ENCODE results near the gene KLK1.
"Not testable (repeated sequence)": the region's sequence is repeated elsewhere in the genome, so short reads cannot be mapped to it uniquely, and the experiment has no call there.

Gene KLK1

DNA sequence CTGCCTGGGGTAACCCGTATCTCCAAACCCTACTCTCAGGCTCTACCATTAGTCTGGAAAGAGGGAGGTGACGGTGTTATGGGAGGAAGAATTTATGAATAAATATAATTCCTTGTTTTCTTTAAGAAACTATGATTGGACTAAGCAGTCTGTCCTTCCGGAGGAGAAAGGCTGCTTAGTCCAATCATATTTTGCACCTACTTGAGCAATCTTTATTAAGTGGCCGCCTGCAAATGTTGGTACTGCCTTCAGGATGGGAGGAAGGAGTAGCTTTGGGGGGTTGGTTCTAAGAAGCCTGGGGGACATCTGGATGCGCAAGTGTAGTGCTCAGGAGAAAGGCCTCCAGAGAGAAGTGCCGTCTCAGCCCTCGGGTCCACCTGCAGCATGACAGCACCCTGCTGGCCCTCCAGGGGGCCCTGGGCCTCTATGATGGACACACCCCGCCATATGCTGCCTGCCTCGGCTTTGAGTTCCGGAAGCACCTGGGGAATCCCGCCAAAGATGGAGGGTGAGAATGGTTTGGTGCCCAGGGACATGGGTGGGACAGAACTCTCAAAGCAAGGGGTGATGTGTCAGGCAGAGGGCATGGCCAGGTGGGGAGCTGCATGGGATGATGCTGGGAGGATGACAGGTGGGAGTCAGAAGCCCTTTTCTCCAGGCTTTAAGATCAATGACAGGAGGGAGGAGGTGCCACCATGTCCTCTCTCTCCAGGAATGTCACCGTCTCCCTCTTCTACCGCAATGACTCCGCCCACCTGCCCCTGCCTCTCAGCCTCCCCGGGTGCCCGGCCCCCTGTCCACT is 29.3 kb downstream of the KLK1 start:
- no peak for DNase-seq (ENCODE audit: low read depth in 2 of 2)

DNA sequence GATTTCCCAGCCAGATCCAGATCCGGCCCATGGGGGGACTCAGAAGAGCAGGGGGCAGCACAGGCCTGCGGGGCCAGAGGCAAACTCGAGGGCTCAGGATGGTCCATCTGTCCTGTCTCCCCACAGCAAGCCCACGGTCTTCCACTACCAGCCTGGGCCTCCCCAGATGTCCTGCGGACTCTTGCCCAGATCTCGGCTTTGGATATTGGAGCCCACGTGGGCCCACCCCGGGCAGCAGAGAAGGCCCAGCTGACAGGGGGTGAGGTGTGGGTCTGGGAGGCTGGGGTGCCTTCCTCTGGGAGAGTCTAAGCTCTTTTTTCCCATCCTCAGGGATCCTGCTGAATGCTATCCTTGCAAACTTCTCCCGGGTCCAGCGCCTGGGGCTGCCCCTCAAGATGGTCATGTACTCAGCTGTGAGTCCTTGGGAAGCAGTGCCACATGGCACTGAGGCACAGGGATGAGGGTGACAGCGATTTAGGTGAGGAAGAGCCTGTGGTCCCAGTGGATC is 30.0 kb downstream of the KLK1 start:
- DNase-seq (ENCODE audit: low read depth in 2 of 2): no peak

DNA sequence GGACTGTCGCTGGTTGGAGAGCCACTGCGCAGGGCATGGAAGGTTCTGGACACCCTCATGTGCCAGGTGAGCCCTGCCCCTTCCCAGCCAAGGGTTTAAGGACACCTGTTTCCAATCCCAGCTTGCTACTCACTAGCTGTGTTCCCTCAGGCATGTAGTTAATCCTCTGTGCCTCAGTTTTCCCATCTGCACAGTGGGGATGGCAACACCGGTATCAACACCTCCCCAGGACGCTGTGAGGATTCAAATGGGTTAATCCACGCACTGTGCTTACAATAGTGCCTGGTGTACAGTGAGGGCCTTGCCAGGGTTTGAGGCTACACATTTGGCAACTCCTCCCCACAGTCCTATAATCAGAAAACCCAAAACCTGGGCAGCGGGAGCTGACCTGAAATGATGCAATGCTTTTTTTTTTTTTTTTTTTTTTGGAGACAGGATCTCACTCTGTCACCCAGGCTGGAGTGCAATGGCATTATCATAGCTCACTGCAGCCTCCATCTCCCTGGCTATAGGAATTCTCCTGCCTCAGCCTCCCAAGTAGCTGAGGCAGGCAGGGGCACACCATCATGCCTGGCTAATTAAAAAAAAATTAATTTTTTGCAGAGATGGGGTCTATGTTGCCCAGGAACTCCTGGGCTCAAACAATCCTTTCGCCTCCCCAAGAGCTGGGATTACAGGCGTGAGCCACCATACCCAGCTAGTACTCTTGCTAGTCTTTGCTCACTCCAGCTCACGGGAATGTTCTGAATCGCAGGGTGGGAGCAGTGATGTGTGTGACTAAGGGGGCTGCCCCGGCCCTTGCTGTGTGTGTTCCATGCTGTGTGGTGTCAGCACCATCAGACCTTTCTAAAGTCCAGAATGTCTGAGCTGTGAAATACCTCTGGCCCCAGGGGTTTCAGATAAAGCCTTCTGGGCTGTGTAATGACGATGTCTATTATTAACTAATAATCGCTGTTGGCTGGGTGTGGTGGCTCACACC is 31.0 kb downstream of the KLK1 start:
- DNase-seq (ENCODE audit: low read depth in 2 of 2): no peak

DNA sequence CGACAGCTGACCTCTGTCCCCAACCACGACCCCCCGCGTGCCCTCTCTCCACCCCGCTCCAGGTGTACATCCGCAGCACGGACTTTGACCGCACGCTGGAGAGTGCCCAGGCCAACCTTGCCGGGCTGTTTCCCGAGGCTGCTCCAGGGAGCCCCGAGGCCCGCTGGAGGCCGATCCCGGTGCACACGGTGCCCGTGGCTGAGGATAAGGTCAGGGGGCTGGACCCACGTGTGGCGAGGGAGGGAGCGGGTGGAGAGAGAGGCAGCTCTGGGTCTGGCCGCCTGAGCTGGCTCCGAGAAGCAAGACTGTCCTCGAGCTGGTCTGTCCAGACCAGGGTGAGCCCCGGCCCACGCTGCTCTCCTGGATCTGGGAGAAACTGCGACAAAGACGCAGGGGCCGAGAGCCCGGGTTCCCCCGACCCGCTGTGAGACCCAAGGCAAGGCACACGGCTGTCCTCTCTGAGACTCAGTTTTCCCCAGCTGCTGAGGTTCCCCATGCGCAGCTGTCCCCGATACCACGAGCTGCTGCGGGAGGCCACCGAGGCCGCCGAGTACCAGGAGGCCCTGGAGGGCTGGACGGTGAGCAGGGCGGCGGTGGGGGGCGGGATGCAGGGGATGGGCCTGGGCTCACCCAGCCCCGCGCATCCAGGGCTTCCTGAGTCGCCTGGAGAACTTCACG is 31.9 kb downstream of the KLK1 start:
- no peak for DNase-seq (ENCODE audit: low read depth in 2 of 2)

DNA sequence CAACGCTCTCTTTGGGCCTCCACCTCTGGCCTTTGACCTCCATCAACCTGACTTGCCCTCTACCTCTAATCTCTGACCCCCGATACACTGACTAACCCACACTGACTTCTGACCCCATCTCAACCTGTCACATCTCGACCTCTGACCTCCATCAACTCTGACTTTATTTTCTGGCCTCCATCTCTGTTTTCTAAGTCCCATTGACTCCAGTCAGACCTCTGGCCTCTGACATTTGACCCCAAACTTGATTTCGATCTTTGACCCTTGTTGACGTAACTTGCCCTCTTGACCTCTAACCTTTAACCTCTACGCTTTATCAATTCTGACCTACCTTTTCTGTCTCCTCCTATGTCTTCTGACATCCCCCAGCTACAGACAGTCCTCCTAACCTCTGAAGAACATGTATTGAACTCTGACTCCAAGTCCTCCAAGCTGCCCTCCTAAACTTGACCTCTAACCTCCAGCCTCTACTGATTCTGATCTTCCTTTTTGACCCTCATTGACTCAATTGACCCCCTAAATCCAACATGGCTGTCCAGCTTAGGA is 32.6 kb downstream of the KLK1 start:
- no peak for DNase-seq (ENCODE audit: low read depth in 2 of 2)

DNA sequence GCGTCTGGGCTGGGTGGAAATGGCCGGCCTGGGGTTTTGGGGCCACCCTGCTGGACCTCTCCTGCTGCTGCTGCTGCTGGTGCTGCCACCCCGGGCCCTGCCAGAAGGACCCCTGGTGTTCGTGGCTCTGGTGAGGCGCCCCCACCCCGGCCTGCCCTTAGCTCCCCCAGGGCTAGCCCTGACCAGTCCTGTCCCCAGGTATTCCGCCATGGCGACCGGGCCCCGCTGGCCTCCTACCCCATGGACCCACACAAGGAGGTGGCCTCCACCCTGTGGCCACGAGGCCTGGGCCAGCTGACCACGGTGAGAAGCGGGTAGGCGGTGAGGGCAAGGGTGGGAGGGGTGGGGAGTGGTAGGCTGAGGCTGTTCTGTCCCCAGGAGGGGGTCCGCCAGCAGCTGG is 33.2 kb downstream of the KLK1 start, which contains the start of gene ACP4:
ACP4 (plus strand) TSS at position 20 of the 400 bp plus-strand sequence; CDS start at position 20, 0 bp downstream.
- DNase-seq (ENCODE audit: low read depth in 2 of 2): no peak

DNA sequence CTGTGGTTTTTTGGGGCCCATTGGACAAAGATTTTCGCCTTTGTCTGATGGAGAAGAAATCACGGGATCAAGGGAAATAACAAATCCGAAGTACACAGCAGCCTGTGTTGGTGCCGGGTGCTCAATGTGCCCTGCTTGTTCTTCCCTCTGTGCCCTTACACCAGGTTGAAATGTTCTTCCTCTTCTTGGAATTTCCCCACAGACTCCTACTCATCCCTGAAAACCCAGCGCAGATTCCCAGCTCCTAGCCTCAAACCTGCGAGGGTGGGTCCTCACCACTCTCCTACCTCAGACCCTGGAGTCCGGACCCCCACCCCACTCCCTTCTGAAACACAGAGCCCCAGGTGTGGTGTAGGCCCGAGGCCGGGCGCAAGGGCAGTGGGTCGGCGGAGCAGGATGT is 38.3 kb downstream of the KLK1 start:
- no peak for DNase-seq (ENCODE audit: low read depth in 2 of 2)

DNA sequence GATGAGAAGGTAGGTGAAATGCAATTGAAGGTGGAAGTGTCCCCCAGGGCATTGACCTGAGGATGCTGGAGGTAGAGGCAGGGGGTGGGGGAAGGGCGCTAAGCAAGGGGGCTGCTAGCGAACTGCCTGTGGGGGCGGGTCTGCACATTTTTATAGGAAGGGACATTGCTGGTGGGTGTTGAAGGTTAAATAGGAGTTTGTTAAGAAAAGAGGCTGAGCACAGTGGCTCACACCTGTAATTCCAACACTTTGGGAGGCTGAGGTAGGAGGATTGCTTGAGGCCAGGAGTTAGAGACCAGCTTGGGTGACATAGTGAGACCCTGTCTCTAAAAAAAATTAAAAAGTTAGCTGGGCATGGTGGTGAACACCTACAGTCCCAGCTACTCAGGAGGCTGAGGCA is 38.9 kb downstream of the KLK1 start:
- DNase-seq (ENCODE audit: low read depth in 2 of 2): no peak

DNA sequence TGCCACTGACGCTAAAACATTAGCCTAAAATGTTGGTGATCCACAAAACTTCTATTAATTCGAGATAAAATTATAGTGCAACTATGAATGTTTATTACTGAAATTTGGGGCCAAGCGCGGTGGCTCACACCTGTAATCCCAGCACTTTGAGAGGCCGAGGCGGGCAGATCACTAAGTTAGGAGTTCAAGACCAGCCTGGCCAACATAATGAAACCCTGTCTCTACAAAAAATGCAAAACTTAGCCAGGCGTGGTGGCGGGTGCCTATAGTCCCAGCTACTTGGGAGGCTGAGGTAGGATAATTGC is 39.8 kb downstream of the KLK1 start:
- DNase-seq (ENCODE audit: low read depth in 2 of 2): not testable (repeated sequence)

DNA sequence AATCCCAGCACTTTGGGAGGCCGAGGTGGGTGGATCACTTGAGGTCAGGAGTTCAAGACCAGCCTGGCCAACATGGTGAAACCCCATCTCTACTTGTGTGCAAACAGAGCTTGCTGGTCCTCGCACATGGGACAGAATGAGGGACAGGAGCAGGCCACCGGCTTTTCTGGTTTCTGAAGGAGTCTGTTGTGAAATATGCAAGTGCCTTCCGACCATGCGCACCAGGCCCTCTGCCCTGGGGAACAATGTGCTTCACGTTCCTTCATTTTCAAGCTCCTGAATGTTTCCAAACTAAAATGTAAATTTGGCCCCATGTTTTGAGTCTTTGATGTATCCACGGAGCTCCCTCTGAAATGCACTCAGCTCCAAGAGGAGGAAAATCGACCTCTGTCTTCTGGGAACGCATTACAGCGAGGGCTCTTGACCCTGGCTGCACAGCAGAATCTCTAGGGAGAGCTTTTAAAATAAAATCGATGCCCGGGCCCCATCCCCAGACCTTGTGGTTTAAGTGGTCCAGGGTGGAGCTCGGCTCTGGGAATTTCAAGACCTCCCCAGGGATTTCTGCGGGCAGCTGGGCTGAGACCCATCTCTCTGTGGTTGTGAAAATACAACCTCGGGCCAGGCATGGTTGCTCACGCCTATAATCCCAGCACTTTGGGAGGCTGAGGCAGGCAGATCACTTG is 42.7 kb downstream of the KLK1 start:
- DNase-seq (ENCODE audit: low read depth in 2 of 2): no peak

DNA sequence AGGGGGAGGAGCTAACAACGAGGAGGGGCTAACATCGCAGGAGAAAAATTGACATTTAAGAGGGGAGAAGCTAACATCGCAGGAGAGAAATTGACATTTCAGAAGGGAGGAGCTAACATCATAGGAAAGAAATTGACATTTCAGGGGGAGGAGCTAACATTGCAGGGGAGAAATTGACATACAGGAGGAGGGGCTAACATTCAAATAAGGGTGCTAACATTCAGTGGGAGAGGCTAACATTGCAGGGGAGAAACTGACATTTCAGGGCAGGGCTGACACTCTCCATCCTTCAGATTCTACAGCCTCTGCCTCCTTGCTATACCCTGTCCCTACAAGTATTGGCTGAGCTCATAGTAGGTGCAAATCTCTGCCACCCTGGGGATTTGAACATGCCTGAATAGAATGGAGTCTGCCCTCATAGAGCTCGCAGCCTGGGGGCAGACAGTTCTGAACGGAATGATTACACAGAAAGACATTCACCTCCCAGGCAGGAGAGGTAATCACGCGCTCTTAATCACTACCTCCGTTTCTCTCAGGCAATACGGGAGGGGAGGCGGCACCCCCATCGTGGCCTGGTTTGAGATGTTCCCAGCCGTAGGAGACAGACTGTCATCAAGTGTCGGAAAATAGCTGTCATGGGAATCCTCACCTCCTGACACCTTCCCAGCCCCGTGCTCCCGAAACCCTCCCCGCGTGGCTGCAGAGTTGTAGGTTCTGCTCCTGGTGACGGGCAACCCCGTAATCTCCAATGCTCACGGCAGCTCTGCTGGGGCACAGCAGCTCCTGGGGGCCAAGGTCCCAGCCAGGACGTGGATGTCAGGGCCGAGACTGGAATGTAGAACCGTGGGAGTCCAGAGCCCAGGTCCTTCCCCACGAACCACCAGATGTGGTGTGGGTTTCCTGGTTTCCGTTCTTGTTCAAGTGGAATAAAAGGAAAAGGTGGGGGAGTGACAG is 43.8 kb downstream of the KLK1 start:
- DNase-seq (ENCODE audit: low read depth in 2 of 2): no peak

DNA sequence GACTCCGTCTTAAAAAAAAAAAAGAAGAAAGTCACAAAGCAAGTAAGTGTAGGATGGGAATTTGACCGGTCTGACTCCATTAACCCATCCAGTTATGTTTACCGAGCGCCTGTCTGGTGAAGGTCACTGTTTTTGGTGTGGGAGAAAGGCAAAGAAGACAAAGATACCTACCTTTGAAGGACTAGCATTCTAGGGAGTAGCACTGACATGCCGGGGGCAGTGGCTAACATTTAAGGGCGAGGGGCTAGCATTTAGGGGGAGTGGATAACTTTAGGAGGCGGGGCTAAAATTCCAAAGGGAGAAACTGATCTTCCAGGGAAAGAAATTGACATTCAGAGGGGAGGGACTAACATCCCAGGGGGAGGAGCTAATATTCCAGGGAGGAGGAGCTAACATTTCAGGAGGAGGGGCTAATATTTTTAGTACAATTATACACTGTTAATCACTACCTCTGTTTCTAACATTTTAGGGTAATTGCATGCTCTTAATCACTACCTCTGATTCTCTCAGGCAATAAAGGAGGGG is 44.6 kb downstream of the KLK1 start:
- DNase-seq (ENCODE audit: low read depth in 2 of 2): no peak

DNA sequence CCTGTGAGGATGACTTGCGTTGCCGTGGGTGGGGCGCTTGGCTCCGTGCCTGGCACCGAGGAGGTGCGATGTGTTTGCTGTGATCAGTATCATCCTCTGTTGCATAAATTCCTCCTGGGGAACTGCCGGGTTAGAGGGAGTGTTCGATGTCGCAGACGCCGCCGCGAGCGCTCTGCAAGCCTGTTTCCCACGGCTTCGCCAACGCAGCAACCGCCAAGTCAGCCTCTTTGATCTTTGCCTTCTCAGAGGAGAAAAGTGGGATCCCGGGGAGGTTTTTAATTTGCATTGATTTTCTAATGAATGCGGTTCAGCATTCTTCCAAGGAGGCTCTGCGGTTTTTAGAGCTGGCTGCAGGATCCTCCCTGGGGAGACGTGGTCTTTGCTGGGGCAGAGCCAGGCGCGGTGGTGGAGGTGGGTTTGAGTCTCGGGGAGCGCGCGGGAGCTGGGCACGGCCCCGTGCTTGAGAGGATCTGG is 45.7 kb downstream of the KLK1 start:
- no peak for DNase-seq (ENCODE audit: low read depth in 2 of 2)

DNA sequence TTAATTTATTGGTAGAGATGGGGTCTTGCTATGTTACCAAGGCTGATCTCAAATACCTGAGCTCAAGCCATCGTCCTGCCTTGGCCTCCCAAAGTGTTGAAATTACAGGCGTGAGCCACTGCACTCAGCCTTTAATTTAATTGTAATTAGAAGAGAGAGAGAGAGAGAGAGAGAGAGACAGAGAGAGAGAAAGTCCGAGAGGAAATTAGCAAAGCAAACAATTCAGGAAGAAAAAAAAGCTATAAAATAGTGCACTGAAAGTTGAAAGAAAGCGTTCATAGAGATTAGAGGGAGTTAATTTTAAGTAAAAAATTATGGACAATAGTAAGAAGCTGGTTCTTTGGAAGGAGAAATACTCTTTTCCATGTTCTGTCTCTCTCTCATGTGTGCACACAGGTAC is 46.3 kb downstream of the KLK1 start:
- DNase-seq (ENCODE audit: low read depth in 2 of 2): no peak

DNA sequence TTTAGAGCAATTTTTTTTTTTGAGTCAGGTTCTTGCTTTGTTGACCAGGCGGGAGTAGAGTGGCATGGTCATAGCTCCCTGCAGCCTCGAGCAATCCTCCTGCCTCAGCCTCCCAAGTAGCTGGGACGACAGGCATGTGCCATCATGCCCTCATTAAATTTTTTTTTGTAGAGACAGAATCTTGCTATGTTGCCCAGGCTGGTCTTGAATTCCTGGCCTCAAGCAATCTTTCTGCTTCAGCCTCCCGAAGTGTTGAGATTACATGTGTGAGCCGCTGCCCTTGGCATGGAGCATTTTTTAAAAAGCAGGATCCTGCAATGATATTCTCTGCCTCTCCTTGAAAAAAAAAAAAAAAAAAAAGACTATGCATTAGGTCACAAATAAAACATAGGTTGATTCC is 47.5 kb downstream of the KLK1 start:
- no peak for DNase-seq (ENCODE audit: low read depth in 2 of 2)

DNA sequence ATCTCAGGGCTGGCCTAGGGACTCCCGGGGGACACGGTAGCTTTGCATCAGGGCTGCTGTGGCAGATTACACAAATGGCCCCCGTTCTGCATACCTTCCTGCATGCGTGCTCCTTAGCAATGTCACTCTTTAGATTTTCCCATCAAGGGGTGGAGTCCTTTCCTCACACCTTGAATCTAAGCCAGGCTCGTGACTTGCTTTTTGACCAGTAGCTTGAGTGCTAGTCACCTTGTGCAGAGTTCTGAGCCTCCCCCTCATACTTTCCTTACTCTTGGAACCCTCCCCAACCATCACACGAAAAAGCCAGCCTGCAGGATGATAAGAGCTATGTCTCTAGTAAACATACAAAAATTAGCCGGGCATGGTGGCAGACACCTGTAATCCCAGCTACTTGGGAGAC is 50.1 kb downstream of the KLK1 start:
- DNase-seq (ENCODE audit: low read depth in 2 of 2): not testable (repeated sequence)

DNA sequence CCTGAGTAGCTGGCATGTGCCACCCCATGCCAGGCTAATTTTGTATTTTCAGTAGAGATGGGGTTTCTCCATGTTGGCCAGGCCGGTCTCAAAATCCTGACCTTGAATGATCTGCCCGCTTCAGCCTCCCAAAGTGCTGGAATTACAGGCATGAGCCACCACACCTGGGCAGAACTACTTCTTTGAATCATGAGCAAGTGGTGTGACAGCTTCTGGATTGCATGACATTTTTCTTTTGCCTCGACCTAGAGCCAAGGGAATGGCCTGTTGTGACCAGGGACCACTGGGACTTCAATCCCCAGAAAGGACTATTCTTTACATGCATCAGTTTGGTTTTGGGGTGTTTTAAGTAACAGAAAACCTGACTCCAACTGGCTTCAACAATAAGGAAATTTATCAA is 50.7 kb downstream of the KLK1 start:
- DNase-seq (ENCODE audit: low read depth in 2 of 2): not testable (repeated sequence)

DNA sequence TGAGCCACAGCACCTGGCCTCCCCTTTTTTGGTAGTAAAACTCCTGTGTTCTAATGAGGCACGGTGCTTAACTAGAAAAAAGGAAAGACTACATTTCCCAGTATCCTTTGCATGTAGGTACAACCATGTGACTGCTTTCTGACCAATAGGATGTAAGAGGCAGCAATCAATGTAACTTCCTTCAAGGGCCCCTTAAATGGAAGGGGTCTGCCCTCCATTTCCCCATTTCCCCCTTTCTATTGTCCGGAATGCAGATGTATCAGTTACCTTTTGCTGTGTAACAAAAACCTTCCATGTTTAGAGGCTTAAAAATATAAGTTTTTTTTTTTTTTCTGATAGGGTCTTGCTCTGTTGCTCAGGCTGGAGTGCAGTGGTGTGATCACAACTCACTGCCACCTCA is 51.1 kb downstream of the KLK1 start:
- DNase-seq (ENCODE audit: low read depth in 2 of 2): no peak

DNA sequence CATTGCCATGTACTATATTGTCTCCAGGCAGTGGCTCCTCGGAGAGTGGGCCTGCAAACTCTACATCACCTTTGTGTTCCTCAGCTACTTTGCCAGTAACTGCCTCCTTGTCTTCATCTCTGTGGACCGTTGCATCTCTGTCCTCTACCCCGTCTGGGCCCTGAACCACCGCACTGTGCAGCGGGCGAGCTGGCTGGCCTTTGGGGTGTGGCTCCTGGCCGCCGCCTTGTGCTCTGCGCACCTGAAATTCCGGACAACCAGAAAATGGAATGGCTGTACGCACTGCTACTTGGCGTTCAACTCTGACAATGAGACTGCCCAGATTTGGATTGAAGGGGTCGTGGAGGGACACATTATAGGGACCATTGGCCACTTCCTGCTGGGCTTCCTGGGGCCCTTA is 52.7 kb downstream of the KLK1 start:
- no peak for DNase-seq (ENCODE audit: low read depth in 2 of 2)

DNA sequence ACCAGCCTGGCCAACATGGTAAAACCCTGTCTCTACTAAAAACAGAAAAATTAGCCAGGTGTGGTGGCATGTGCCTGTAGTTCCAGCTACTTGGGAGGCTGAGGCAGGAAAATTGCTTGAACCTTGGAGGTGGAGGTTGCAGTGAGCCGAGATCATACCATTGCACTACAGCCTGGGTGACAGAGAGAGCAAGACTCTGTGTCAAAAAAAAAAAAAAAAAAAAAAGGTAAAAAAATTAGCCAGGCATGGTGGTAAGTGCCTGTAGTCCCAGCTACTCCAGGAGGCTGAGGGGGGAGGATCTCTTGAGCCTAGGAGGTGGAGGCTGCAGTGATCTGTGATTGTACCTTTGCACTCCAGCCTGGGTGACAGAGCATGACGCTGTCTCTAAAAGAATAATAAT is 53.4 kb downstream of the KLK1 start, which contains the start of gene GPR32:
GPR32 (plus strand) TSS at position 301 of the 400 bp plus-strand sequence. CDS start 137 bp downstream, outside the sequence.
- DNase-seq (ENCODE audit: low read depth in 2 of 2): not testable (repeated sequence)
